GM18505 (cell line): Measurements from ENCODE around the gene SPAG7.

ENCODE experiments used
- ATAC-seq: cut with Tn5 transposase; IDR thresholded peaks from one replicate; pipeline ENCODE4 v1.9.1; 2021; ENCODE audit not compliant: unreplicated experiment
- POLR2A ChIP-seq: IDR thresholded peaks from 4 replicates; pipeline ENCODE4 v1.6.1; 2011; ENCODE audit warnings: borderline replicate concordance; ENCODE audit not compliant: insufficient read depth, insufficient read length; ENCODE audit errors: extremely low read depth

Gene SPAG7

GRCh38 chr17:4944163-4944553 is 23.5 kb downstream of the SPAG7 start:
- TF ChIP-seq POLR2A = peak; percentile 58
- no peak for ATAC-seq

- no peak for ATAC-seq
- TF ChIP-seq POLR2A = no peak
Measured at GRCh38 chr17:4942760-4943508, 24.7 kb downstream of the SPAG7 start.

GRCh38 chr17:4941319-4941610 is 26.4 kb downstream of the SPAG7 start:
- no peak for ATAC-seq
- no peak for TF ChIP-seq POLR2A

- no peak for ATAC-seq
- TF ChIP-seq POLR2A = no peak
Measured at GRCh38 chr17:4940555-4941318, 26.9 kb downstream of the SPAG7 start.

GRCh38 chr17:4939796-4940554 is 27.6 kb downstream of the SPAG7 start, which contains the start of the genes RNF167 and SLC25A11:
TSS of gene RNF167 (plus strand) at chr17:4940268. CDS start at chr17:4940910, 642 bp downstream.
TSS of gene SLC25A11 (minus strand) at chr17:4940046. CDS start at chr17:4939910, 136 bp downstream.
- TF ChIP-seq POLR2A = peak; percentile 90
- peak; percentile 64 for ATAC-seq

- peak; percentile 12 for ATAC-seq
Measured at GRCh38 chr17:4939546-4939795, 28.1 kb downstream of the SPAG7 start.

GRCh38 chr17:4938688-4939545 is 28.7 kb downstream of the SPAG7 start:
- TF ChIP-seq POLR2A = no peak
- no peak for ATAC-seq

More at GRCh38 chr17:4939546-4939795, 28.1 kb downstream of the SPAG7 start:
- no peak for TF ChIP-seq POLR2A

DNA sequence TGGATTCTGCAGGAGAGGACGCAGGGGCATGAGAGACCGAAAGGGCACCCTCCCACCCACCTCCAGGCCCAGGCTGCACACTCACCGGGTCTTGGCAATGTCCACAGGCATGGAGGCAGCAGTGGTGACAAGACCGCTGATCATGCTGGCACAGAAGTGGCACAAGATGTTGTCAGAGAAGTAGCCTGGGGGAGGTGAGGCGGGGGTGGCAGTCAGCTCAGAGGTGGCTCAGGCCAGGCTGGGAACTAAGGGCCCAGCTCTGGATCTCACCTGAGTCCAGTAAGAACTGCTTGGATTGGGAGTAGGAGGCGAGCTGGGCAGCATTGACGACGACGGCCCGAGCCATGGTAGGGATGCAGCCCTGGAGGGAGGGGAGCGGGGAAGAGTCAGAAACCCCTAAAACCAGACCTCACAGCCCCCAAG is 29.5 kb downstream of the SPAG7 start:
- no peak for ATAC-seq
- no peak for TF ChIP-seq POLR2A

GRCh38 chr17:4937553-4937952 is 30.1 kb downstream of the SPAG7 start:
- TF ChIP-seq POLR2A = no peak
- ATAC-seq = no peak

DNA sequence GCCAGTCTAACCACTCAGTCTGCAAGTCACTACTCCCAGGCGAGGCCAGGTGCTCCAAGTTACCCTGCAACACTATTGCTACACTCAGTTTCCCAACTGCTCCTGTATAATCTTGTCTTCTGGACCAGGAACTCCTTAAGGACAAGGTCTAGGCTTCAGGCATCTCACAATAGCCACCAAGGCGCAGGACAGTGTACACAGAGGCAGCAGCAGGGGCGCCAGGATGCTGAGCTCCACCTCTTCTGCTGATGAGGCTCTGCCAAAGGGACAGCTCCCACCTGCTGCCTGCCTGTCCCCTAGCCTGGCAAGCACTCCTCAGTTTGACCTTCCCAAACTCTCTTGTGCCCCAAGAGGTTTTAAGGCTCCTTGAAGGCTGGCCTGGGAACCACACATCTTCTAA is 31.2 kb downstream of the SPAG7 start:
- no peak for ATAC-seq
- no peak for TF ChIP-seq POLR2A

GRCh38 chr17:4935650-4936049 is 32.0 kb downstream of the SPAG7 start:
- no peak for TF ChIP-seq POLR2A
- no peak for ATAC-seq

DNA sequence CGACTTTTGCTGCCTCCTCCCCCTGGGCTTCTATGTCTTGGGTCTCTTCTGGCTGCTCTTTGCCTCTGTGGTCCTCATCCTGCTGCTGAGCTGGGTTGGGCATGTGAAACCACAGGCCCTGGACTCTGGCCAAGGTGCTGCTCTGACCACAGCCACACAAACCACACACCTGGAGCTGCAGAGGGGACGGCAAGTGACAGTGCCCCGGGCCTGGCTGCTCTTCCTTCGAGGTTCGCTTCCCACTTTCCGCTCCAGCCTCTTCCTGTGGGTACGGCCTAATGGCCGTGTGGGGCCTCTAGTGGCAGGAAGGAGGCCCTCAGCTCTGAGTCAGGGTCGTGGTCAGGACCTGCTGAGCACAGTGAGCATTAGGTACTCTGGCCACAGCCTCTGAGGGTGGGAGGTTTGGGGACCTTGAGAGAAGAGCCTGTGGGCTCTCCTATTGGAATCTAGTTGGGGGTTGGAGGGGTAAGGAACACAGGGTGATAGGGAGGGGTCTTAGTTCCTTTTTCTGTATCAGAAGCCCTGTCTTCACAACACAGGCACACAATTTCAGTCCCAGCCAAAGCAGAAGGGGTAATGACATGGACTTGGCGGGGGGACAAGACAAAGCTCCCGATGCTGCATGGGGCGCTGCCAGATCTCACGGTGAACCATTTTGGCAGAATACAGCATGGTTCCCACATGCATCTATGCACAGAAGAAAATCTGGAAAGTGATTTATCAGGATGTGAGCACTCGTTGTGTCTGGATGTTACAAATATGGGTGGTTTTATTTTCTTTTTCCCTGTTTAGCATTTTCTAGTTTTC is 33.2 kb downstream of the SPAG7 start:
- ATAC-seq = no peak

More for the DNA sequence above, 33.2 kb downstream of the SPAG7 start:
- TF ChIP-seq POLR2A = no peak
